IMR-90 (cell line): ENCODE measurements around the gene FSTL3. TPM values are rescaled to one million over a fixed set of nuclear protein-coding genes. Genes with fewer than 3 reads are reported as not detected.

Source experiments
- ATAC-seq: fragments of 200-7000 bp; cut with Tn5 transposase; 2 replicates; pipeline ENCODE4 v1.9.1; 2020; ENCODE audit warnings: low read depth, mild to moderate bottlenecking, moderate library complexity
- BruUV-seq: library from RNA; stranded (reverse); fragments of 400-500 nt; replicated peaks from 2 replicates; lab custom pipeline; 2021; lab: Mats Ljungman, UMichigan
- CTCF ChIA-PET: fragments of 300-600 bp; formaldehyde crosslinking; extraction: SDS; loops from one replicate; lab custom pipeline; 2021; ENCODE audit warnings: antibody characterized with exemption; lab: Yijun Ruan, JAX
- POLR2A ChIA-PET: fragments of 300-600 bp; sonication (Branson Sonifier 250); formaldehyde crosslinking; loops from one replicate; lab custom pipeline; 2022; ENCODE audit warnings: antibody characterized with exemption; ENCODE audit not compliant: unreplicated experiment; lab: Charles Lee
- DNase-seq: peaks from one replicate; pipeline ENCODE4 v3.0.0; 2013
- H2AFZ ChIP-seq: replicated peaks from 2 replicates; pipeline ENCODE3; 2013; ENCODE audit warnings: low read length, mild to moderate bottlenecking; ENCODE audit not compliant: poor library complexity
- H2AK5ac ChIP-seq: 2 replicates; pipeline ENCODE4 v1.6.1; 2013; ENCODE audit warnings: low read depth, low read length, inconsistent platforms
- H2AK9ac ChIP-seq: replicated peaks from 2 replicates; pipeline ENCODE3; 2013; ENCODE audit warnings: mild to moderate bottlenecking, low read depth, low read length, moderate library complexity; ENCODE audit not compliant: poor library complexity
- H2BK120ac ChIP-seq: 2 replicates; pipeline ENCODE4 v1.6.1; 2013; ENCODE audit warnings: low read depth, low read length, inconsistent platforms
- H2BK15ac ChIP-seq: 3 replicates; pipeline ENCODE4 v1.6.1; 2013; ENCODE audit warnings: low read depth, low read length, inconsistent platforms
- H2BK20ac ChIP-seq: 2 replicates; pipeline ENCODE4 v1.6.1; 2013; ENCODE audit warnings: low read depth, mild to moderate bottlenecking, inconsistent platforms, low read length, moderate library complexity
- H2BK5ac ChIP-seq: 2 replicates; pipeline ENCODE4 v1.6.1; 2013; ENCODE audit warnings: mild to moderate bottlenecking, low read depth, low read length, inconsistent platforms; ENCODE audit not compliant: poor library complexity, severe bottlenecking
- H3K14ac ChIP-seq: replicated peaks from 2 replicates; pipeline ENCODE4 v1.6.1; 2013; ENCODE audit warnings: low read depth, low read length, inconsistent platforms
- H3K18ac ChIP-seq: 2 replicates; pipeline ENCODE4 v1.6.1; 2013; ENCODE audit warnings: low read depth, low read length, control low read depth
- H3K23ac ChIP-seq: 2 replicates; pipeline ENCODE4 v1.6.1; 2013; ENCODE audit warnings: low read depth, low read length, inconsistent platforms
- H3K27ac ChIP-seq: 2 replicates; pipeline ENCODE4 v1.5.1; 2013; ENCODE audit warnings: mild to moderate bottlenecking, control low read depth, low read length; ENCODE audit not compliant: insufficient read depth
- H3K27me3 ChIP-seq: 2 replicates; pipeline ENCODE4 v1.6.1; 2013; ENCODE audit warnings: low read length; ENCODE audit not compliant: control insufficient read depth, insufficient read depth
- H3K36me3 ChIP-seq: 2 replicates; pipeline ENCODE4 v1.6.1; 2013; ENCODE audit warnings: low read length, mixed read lengths; ENCODE audit not compliant: control insufficient read depth, insufficient read depth
- H3K4ac ChIP-seq: 2 replicates; pipeline ENCODE4 v1.6.1; 2013; ENCODE audit warnings: low read depth, low read length, inconsistent platforms
- H3K4me1 ChIP-seq: 2 replicates; pipeline ENCODE4 v1.6.1; 2013; ENCODE audit warnings: low read length, mixed read lengths; ENCODE audit not compliant: control insufficient read depth, insufficient read depth
- H3K4me2 ChIP-seq: 2 replicates; pipeline ENCODE4 v1.6.1; 2013; ENCODE audit warnings: low read depth, mild to moderate bottlenecking, control low read depth, low read length, moderate library complexity
- H3K4me3 ChIP-seq: 2 replicates; pipeline ENCODE4 v1.5.1; 2013; ENCODE audit warnings: low read depth, mild to moderate bottlenecking, control low read depth, low read length, moderate library complexity; ENCODE audit not compliant: insufficient read depth
- H3K56ac ChIP-seq: 2 replicates; pipeline ENCODE4 v1.6.1; 2013; ENCODE audit warnings: low read length, inconsistent platforms; ENCODE audit not compliant: insufficient read depth; ENCODE audit errors: extremely low read depth
- H3K79me1 ChIP-seq, 2 experiments: 2 replicates each; pipeline ENCODE4 v1.6.1; 2013; ENCODE audit warnings: low read length in 2 of 2, inconsistent platforms in 1 of 2, low read depth in 1 of 2
- H3K9ac ChIP-seq: 2 replicates; pipeline ENCODE4 v1.6.1; 2013; ENCODE audit warnings: low read depth, low read length, control low read depth
- H3K9me1 ChIP-seq: 2 replicates; pipeline ENCODE4 v1.6.1; 2013; ENCODE audit warnings: low read length, inconsistent platforms; ENCODE audit not compliant: insufficient read depth
- H3K9me3 ChIP-seq: 2 replicates; pipeline ENCODE4 v1.6.1; 2013; ENCODE audit warnings: low read length; ENCODE audit not compliant: control insufficient read depth, insufficient read depth
- H4K20me1 ChIP-seq: 2 replicates; pipeline ENCODE4 v1.6.1; 2013; ENCODE audit warnings: low read length, inconsistent platforms; ENCODE audit not compliant: insufficient read depth
- H4K5ac ChIP-seq: 2 replicates; pipeline ENCODE4 v1.6.1; 2013; ENCODE audit warnings: mild to moderate bottlenecking, low read depth, low read length, control low read depth
- H4K8ac ChIP-seq, 2 experiments: 2 replicates each; pipeline ENCODE4 v1.6.1; 2013; ENCODE audit warnings: low read depth in 2 of 2, low read length in 2 of 2, control low read depth in 1 of 2, inconsistent platforms in 1 of 2
- H4K91ac ChIP-seq: 2 replicates; pipeline ENCODE4 v1.6.1; 2013; ENCODE audit warnings: low read depth, low read length, inconsistent platforms; ENCODE audit not compliant: insufficient read depth
- CEBPB ChIP-seq: IDR thresholded peaks from 2 replicates; pipeline ENCODE4 v1.6.1; 2012; ENCODE audit warnings: low read depth, low read length, improper control_type of control experiment
- CHD1 ChIP-seq: IDR thresholded peaks from 2 replicates; pipeline ENCODE4 v1.6.1; 2012; ENCODE audit warnings: low read depth, low read length, improper control_type of control experiment
- CTCF ChIP-seq: conservative IDR thresholded peaks from 2 replicates; pipeline ENCODE4 v1.5.1; 2012; ENCODE audit warnings: mild to moderate bottlenecking, low read depth, low read length, improper control_type of control experiment
- ELK1 ChIP-seq: fragments of 150-350 bp; IDR thresholded peaks from 2 replicates; pipeline ENCODE4 v1.6.1; 2016; ENCODE audit warnings: low read depth, mild to moderate bottlenecking, low read length, moderate library complexity, borderline replicate concordance
- FOS ChIP-seq: fragments of 150-350 bp; IDR thresholded peaks from 2 replicates; pipeline ENCODE4 v1.6.1; 2016; ENCODE audit warnings: low read depth, low read length
- MAFK ChIP-seq: IDR thresholded peaks from 2 replicates; pipeline ENCODE4 v1.6.1; 2012; ENCODE audit warnings: low read depth, low read length, improper control_type of control experiment
- NFE2L2 ChIP-seq: fragments of 150-350 bp; IDR thresholded peaks from 2 replicates; pipeline ENCODE4 v1.6.1; 2016; ENCODE audit warnings: low read depth, mild to moderate bottlenecking, low read length
- POLR2A ChIP-seq: IDR thresholded peaks from 2 replicates; pipeline ENCODE4 v1.6.1; 2012; ENCODE audit warnings: mild to moderate bottlenecking, low read depth, low read length
- RAD21 ChIP-seq: IDR thresholded peaks from 2 replicates; pipeline ENCODE4 v1.6.1; 2012; ENCODE audit warnings: low read length, improper control_type of control experiment
- RCOR1 ChIP-seq: IDR thresholded peaks from 2 replicates; pipeline ENCODE4 v1.6.1; 2012; ENCODE audit warnings: mild to moderate bottlenecking, low read length, improper control_type of control experiment; ENCODE audit not compliant: insufficient replicate concordance
- RFX5 ChIP-seq: IDR thresholded peaks from 2 replicates; pipeline ENCODE4 v1.8.0; 2012; ENCODE audit warnings: low read depth, mild to moderate bottlenecking, low read length, moderate library complexity
- SMC3 ChIP-seq: fragments of 150-350 bp; IDR thresholded peaks from 2 replicates; pipeline ENCODE4 v1.6.1; 2016; ENCODE audit warnings: low read depth, mild to moderate bottlenecking, antibody characterized with exemption, low read length, moderate library complexity
- USF2 ChIP-seq: fragments of 150-350 bp; IDR thresholded peaks from 2 replicates; pipeline ENCODE4 v1.6.1; 2017; ENCODE audit warnings: mild to moderate bottlenecking, antibody characterized with exemption, low read length, low read depth
- WGBS, 2 experiments: methylation state at CpG; one replicate each; pipeline versions ENCODE4 v1.1.5 to v1.1.7; 2013; ENCODE audit warnings: missing lambda C conversion rate in 2 of 2; ENCODE audit not compliant: insufficient read length in 1 of 2; ENCODE audit errors: extremely low coverage in 2 of 2; 5-methylcytosine and 5-hydroxymethylcytosine counted together
- dilution Hi-C: fragments of 300-500 bp; cut with HindIII; formaldehyde crosslinking; loops from one replicate; pipeline ENCODE4 v1.14.3; 2018; ENCODE audit warnings: low sequenced_read_pairs; ENCODE audit not compliant: unreplicated experiment
- in situ Hi-C: fragments of 300-500 bp; cut with MboI; formaldehyde crosslinking; loops from 3 replicates; pipeline ENCODE4 v1.14.3; 2019; ENCODE audit warnings: low sequenced_read_pairs, inconsistent platforms, mixed read lengths
- intact Hi-C: fragments of 100-400 bp; cut with micrococcal nuclease; formaldehyde crosslinking; loops from 2 replicates; pipeline ENCODE4 v1.10.0; 2022
- polyA plus RNA-seq, 3 experiments: library from polyadenylated mRNA; depleted of rRNA; stranded (reverse); fragments of >200 nt; gene quantifications; 2 replicates each; pipeline ENCODE4 v1.2.3, GENCODE V29; 2012; ENCODE audit warnings: low replicate concordance in 1 of 3
- total RNA-seq: library from RNA; depleted of rRNA; stranded (reverse); fragments of >200 nt; gene quantifications from 2 replicates; pipeline ENCODE4 v1.2.3, GENCODE V29; 2012

FSTL3 gene
- total and polyA plus RNA-seq, 2 of the 4 experiments (the other 2 are of a cell fraction): 32.3 to 76.9 TPM

GRCh38 chr19:703329-703650 is 27.1 kb downstream of the FSTL3 start:
- Histone ChIP-seq H3K4me2 (no peak overlapping the region), H3K56ac (no peak overlapping the region), H3K4me1 (peaks cover 3% of the 10 kb centered on the region; the same call in 1 of the 2 replicates), H2AFZ (peak overlapping the region; percentile 35), H2BK15ac (no peak overlapping the region), H2AK9ac (no peak overlapping the region), H3K79me1 (no peaks in the 10 kb centered on the region), H2AK5ac (no peak overlapping the region), H2BK120ac (no peak overlapping the region), H3K23ac (no peak overlapping the region), H4K5ac (no peak overlapping the region; the same call in 1 of the 2 replicates), H3K9ac (no peak overlapping the region), H3K18ac (no peak overlapping the region), H3K4me3 (no peak overlapping the region), H3K36me3 (no peaks in the 10 kb centered on the region), H3K4ac (no peak overlapping the region), H4K91ac (no peak overlapping the region), H4K20me1 (no peaks in the 10 kb centered on the region; the same call in 1 of the 2 replicates), H3K9me3 (no peaks in the 10 kb centered on the region), H4K8ac (no peak overlapping the region), H3K14ac (no peak overlapping the region), H2BK5ac (no peak overlapping the region), H3K27ac (no peak overlapping the region), H3K27me3 (peaks cover 6% of the 10 kb centered on the region; the same call in 1 of the 2 replicates), H2BK20ac (no peak overlapping the region), H3K9me1 (no peaks in the 10 kb centered on the region)
- WGBS, 2 experiments: 46% methylated on average over 2 of the region's 4 CpGs; no CpG with 5 or more reads in 1 of the 2 experiments
- BruUV-seq: no TSS peak
- TF ChIP-seq POLR2A: no peak
- no peak for TF ChIP-seq CEBPB
- TF ChIP-seq FOS: no peak
- TF ChIP-seq ELK1: no peak
- no peak for TF ChIP-seq RCOR1
- TF ChIP-seq CTCF: no peak
- TF ChIP-seq SMC3: no peak
- TF ChIP-seq NFE2L2: no peak
- no peak for TF ChIP-seq MAFK
- TF ChIP-seq RFX5: no peak
- TF ChIP-seq CHD1: no peak
- no peak for TF ChIP-seq USF2
- no peak for TF ChIP-seq RAD21
- ChIA-PET CTCF (no interaction called here), POLR2A (interaction anchor here (0.6 kb wide), 1 partner anchor 67 kb away, joined by 4 read pairs; no protein-coding TSS in a partner anchor)
- dilution Hi-C loops: no loop called here
- intact Hi-C loops: no loop called here
- no peak for DNase-seq
- in situ Hi-C loops: no loop called here
- no peak for ATAC-seq
